OCI-LY7 (cell line): ENCODE results near the gene ARHGAP6. TPM values are rescaled to one million over a fixed set of nuclear protein-coding genes. Genes with fewer than 3 reads are reported as not detected.
A peak's percentile ranks its signal among the peaks of the same experiment; 100 is the strongest.

Source experiments
- BruUV-seq: library from RNA; stranded (reverse); fragments of 400-500 nt; replicated peaks from 2 replicates; lab custom pipeline; 2021; lab: Mats Ljungman, UMichigan
- CTCF ChIA-PET: fragments of 300-600 bp; sonication (Branson Sonifier 250); formaldehyde crosslinking; loops from one replicate; lab custom pipeline; 2022; ENCODE audit warnings: antibody characterized with exemption; ENCODE audit not compliant: unreplicated experiment; lab: Charles Lee
- POLR2A ChIA-PET: fragments of 300-600 bp; sonication (Branson Sonifier 250); formaldehyde crosslinking; loops from one replicate; lab custom pipeline; 2022; ENCODE audit warnings: antibody characterized with exemption; lab: Charles Lee
- DNase-seq: peaks from one replicate; pipeline ENCODE4 v3.0.0-alpha.2; 2015; ENCODE audit warnings: low spot score
- H2AFZ ChIP-seq: fragments of 200-600 bp; sonication (generic), shearing (Covaris generic); 2 replicates; pipeline ENCODE4 v1.6.1; 2014; ENCODE audit warnings: mild to moderate bottlenecking, antibody characterized with exemption, low read length, moderate library complexity
- H3K27ac ChIP-seq: fragments of 200-600 bp; sonication (generic); 2 replicates; pipeline ENCODE4 v1.5.1; 2014; ENCODE audit warnings: mixed run types, low read depth, mild to moderate bottlenecking, moderate library complexity, low read length, inconsistent platforms; ENCODE audit not compliant: poor library complexity, severe bottlenecking
- H3K36me3 ChIP-seq: fragments of 200-600 bp; sonication (generic); 2 replicates; pipeline ENCODE4 v1.6.1; 2014; ENCODE audit warnings: mild to moderate bottlenecking, antibody characterized with exemption, low read length, moderate library complexity, mixed read lengths; ENCODE audit not compliant: insufficient read depth
- H3K4me1 ChIP-seq: fragments of 200-600 bp; sonication (generic); 2 replicates; pipeline ENCODE4 v1.5.1; 2014; ENCODE audit warnings: mild to moderate bottlenecking, low read length; ENCODE audit not compliant: insufficient read depth, poor library complexity, severe bottlenecking
- H3K4me2 ChIP-seq: fragments of 200-600 bp; sonication (generic); 2 replicates; pipeline ENCODE4 v1.6.1; 2014; ENCODE audit warnings: mild to moderate bottlenecking, low read length
- H3K4me3 ChIP-seq: fragments of 200-600 bp; sonication (generic); 2 replicates; pipeline ENCODE4 v1.5.1; 2014; ENCODE audit warnings: mild to moderate bottlenecking, low read depth, low read length; ENCODE audit not compliant: poor library complexity, severe bottlenecking
- H3K79me2 ChIP-seq: fragments of 200-600 bp; sonication (generic); 2 replicates; pipeline ENCODE4 v1.6.1; 2016; ENCODE audit warnings: low read depth, mild to moderate bottlenecking, low read length, moderate library complexity, mixed read lengths; ENCODE audit not compliant: insufficient read depth
- H3K9me2 ChIP-seq: fragments of 200-600 bp; sonication (generic); 2 replicates; pipeline ENCODE4 v1.6.1; 2016; ENCODE audit warnings: mild to moderate bottlenecking, low read length, mixed read lengths; ENCODE audit not compliant: insufficient read depth
- H3K9me3 ChIP-seq: fragments of 200-600 bp; sonication (generic); 2 replicates; pipeline ENCODE4 v1.6.1; 2014; ENCODE audit warnings: mild to moderate bottlenecking, mixed run types, low read length, mixed read lengths
- H4K20me1 ChIP-seq: fragments of 200-600 bp; sonication (generic); 2 replicates; pipeline ENCODE4 v1.6.1; 2014; ENCODE audit warnings: mild to moderate bottlenecking, antibody characterized with exemption, low read length, moderate library complexity, mixed read lengths; ENCODE audit not compliant: insufficient read depth
- CTCF ChIP-seq: fragments of 200-600 bp; sonication (generic); conservative IDR thresholded peaks from 2 replicates; pipeline ENCODE4 v1.5.1; 2014; ENCODE audit warnings: mild to moderate bottlenecking, antibody characterized with exemption, low read length, moderate library complexity, mixed read lengths
- EZH2phosphoT487 ChIP-seq: fragments of 200-600 bp; sonication (generic); IDR thresholded peaks from 2 replicates; pipeline ENCODE4 v1.6.1; 2018; ENCODE audit warnings: low read depth, borderline replicate concordance, mild to moderate bottlenecking, mixed run types, antibody characterized with exemption, low read length, moderate library complexity, mixed read lengths
- intact Hi-C: fragments of 100-400 bp; cut with micrococcal nuclease; formaldehyde crosslinking; loops from one replicate; pipeline ENCODE4 v1.10.0; 2022; ENCODE audit not compliant: unreplicated experiment
- total RNA-seq, 2 experiments: library from RNA; depleted of rRNA in 1 of 2; stranded (reverse); fragments of >200 nt in 1 of 2; shearing (Covaris generic) in 1 of 2; gene quantifications; 2 replicates each; pipeline ENCODE4 v1.2.3, GENCODE V29; 2014 to 2022

Gene ARHGAP6
- total RNA-seq, 2 experiments from 2014 or later: not detected

- intact Hi-C loops: loop anchor here (10.0 kb wide), 1 partner anchor 119 kb away; no protein-coding TSS in a partner anchor
- ChIA-PET CTCF (no interaction called here), POLR2A (interaction anchor here (1.0 kb wide), 1 partner anchor 13 kb away, joined by 6 read pairs; no protein-coding TSS in a partner anchor)
- Histone ChIP-seq H3K4me2 (no peak overlapping the region), H3K9me2 (no peaks in the 10 kb centered on the region), H3K4me3 (no peak overlapping the region), H3K27ac (no peak overlapping the region), H3K79me2 (no peaks in the 10 kb centered on the region), H3K36me3 (no peaks in the 10 kb centered on the region), H3K9me3 (no peaks in the 10 kb centered on the region), H4K20me1 (no peaks in the 10 kb centered on the region), H2AFZ (no peak overlapping the region), H3K4me1 (no peaks in the 10 kb centered on the region)
- BruUV-seq: no TSS peak
- TF ChIP-seq EZH2phosphoT487 (no peak), CTCF (no peak)
- no peak for DNase-seq
These were observed 279.7 kb downstream of the ARHGAP6 start for GRCh38 chrX:11386001-11386523.

- no peaks in the 10 kb centered on the region for H3K79me2 ChIP-seq
- no peaks in the 10 kb centered on the region for H3K4me1 ChIP-seq
- CTCF ChIA-PET: no interaction called here
- no peaks in the 10 kb centered on the region for H3K9me2 ChIP-seq
- H4K20me1 ChIP-seq: no peaks in the 10 kb centered on the region
- H3K27ac ChIP-seq: no peak overlapping the region
- no peaks in the 10 kb centered on the region for H3K36me3 ChIP-seq
- H3K4me3 ChIP-seq: no peak overlapping the region
- intact Hi-C loops: loop anchor here (5.0 to 10.0 kb wide), 2 partner anchors 122 to 241 kb away; no protein-coding TSS in a partner anchor
- POLR2A ChIA-PET: no interaction called here
- BruUV-seq: no TSS peak
- no peak for DNase-seq
- no peak overlapping the region for H2AFZ ChIP-seq
- H3K9me3 ChIP-seq: no peaks in the 10 kb centered on the region
- H3K4me2 ChIP-seq: no peak overlapping the region
- no peak for TF ChIP-seq CTCF
- no peak for TF ChIP-seq EZH2phosphoT487
These were observed 282.8 kb downstream of the ARHGAP6 start for GRCh38 chrX:11382930-11383329.

GRCh38 chrX:11381464-11381863 lies 284.3 kb downstream of the ARHGAP6 start:
- DNase-seq: peak; percentile 54
- CTCF ChIA-PET: interaction anchor here (1.2 kb wide), 1 partner anchor 14 kb away, joined by 5 read pairs; no protein-coding TSS in a partner anchor
- POLR2A ChIA-PET: interaction anchor here (0.6 to 1.2 kb wide), 4 partner anchors 10 to 52 kb away, joined by 3 read pairs; no protein-coding TSS in a partner anchor
- Histone ChIP-seq H3K27ac (no peak overlapping the region), H3K4me1 (no peaks in the 10 kb centered on the region), H3K9me3 (no peaks in the 10 kb centered on the region), H3K36me3 (no peaks in the 10 kb centered on the region), H2AFZ (no peak overlapping the region; the same call in 1 of the 2 replicates), H4K20me1 (no peaks in the 10 kb centered on the region), H3K79me2 (no peaks in the 10 kb centered on the region), H3K4me3 (no peak overlapping the region), H3K9me2 (no peaks in the 10 kb centered on the region), H3K4me2 (no peak overlapping the region)
- intact Hi-C loops: loop anchor here (5.0 to 10.0 kb wide), 2 partner anchors 123 to 239 kb away; no protein-coding TSS in a partner anchor
- TF ChIP-seq CTCF: peak; percentile 73
- no peak for TF ChIP-seq EZH2phosphoT487
- no TSS peak for BruUV-seq
